BE2C (cell line): ENCODE results near the gene SLAMF7.

Source experiments
- DNase-seq: peaks from one replicate; pipeline ENCODE4 v3.0.0-alpha.2; 2020
- H3K27me3 ChIP-seq: fragments of 250-450 bp; sonication (Bioruptor Pico); 2 replicates; pipeline ENCODE4 v1.5.1; 2020; ENCODE audit warnings: mild to moderate bottlenecking
- H3K36me3 ChIP-seq: fragments of 250-450 bp; sonication (Bioruptor Pico); 2 replicates; pipeline ENCODE4 v1.5.1; 2020; ENCODE audit warnings: mild to moderate bottlenecking
- H3K4me1 ChIP-seq: fragments of 250-450 bp; sonication (Bioruptor Pico); 2 replicates; pipeline ENCODE4 v1.5.1; 2020
- H3K4me3 ChIP-seq: 2 replicates; pipeline ENCODE4 v1.5.1; 2011; ENCODE audit warnings: low read depth, low read length
- H3K9me3 ChIP-seq: fragments of 250-450 bp; sonication (Bioruptor Pico); 2 replicates; pipeline ENCODE4 v1.5.1; 2020
- CTCF ChIP-seq: IDR thresholded peaks from 2 replicates; pipeline ENCODE4 v1.5.1; 2012; ENCODE audit warnings: mild to moderate bottlenecking, low read depth, low read length

Gene SLAMF7

GRCh38 chr1:160706526-160707235 is 32.4 kb upstream of the SLAMF7 start:
- Histone ChIP-seq H3K4me1 (no peaks in the 10 kb centered on the region), H3K9me3 (no peaks in the 10 kb centered on the region), H3K4me3 (no peak overlapping the region), H3K27me3 (peaks cover 23% of the 10 kb centered on the region), H3K36me3 (no peaks in the 10 kb centered on the region)
- no peak for DNase-seq
- no peak for TF ChIP-seq CTCF

GRCh38 chr1:160707236-160708064 is 31.6 kb upstream of the SLAMF7 start:
- no peak for DNase-seq
- H3K27me3 ChIP-seq, result peaks cover 20% of the 10 kb centered on the region
- no peaks in the 10 kb centered on the region for H3K9me3 ChIP-seq
- H3K4me3 ChIP-seq, result no peak overlapping the region
- no peak for TF ChIP-seq CTCF
- H3K4me1 ChIP-seq, result no peaks in the 10 kb centered on the region
- H3K36me3 ChIP-seq, result no peaks in the 10 kb centered on the region

GRCh38 chr1:160708118-160708517 is 30.9 kb upstream of the SLAMF7 start:
- H3K36me3 ChIP-seq, result no peaks in the 10 kb centered on the region
- TF ChIP-seq CTCF, result no peak
- no peak for DNase-seq
- H3K4me1 ChIP-seq, result no peaks in the 10 kb centered on the region
- no peaks in the 10 kb centered on the region for H3K9me3 ChIP-seq
- peaks cover 18% of the 10 kb centered on the region for H3K27me3 ChIP-seq
- H3K4me3 ChIP-seq, result no peak overlapping the region

- no peaks in the 10 kb centered on the region for H3K9me3 ChIP-seq
- TF ChIP-seq CTCF, result no peak
- H3K4me3 ChIP-seq, result no peak overlapping the region
- no peaks in the 10 kb centered on the region for H3K36me3 ChIP-seq
- no peak for DNase-seq
- no peaks in the 10 kb centered on the region for H3K4me1 ChIP-seq
- H3K27me3 ChIP-seq, result peaks cover 13% of the 10 kb centered on the region
These were observed 30.2 kb upstream of the SLAMF7 start for GRCh38 chr1:160708801-160709200.

GRCh38 chr1:160709715-160710114 is 29.3 kb upstream of the SLAMF7 start:
- no peak for TF ChIP-seq CTCF
- DNase-seq, result no peak
- Histone ChIP-seq H3K36me3 (no peaks in the 10 kb centered on the region), H3K27me3 (peaks cover 9% of the 10 kb centered on the region), H3K9me3 (no peaks in the 10 kb centered on the region), H3K4me3 (no peak overlapping the region), H3K4me1 (no peaks in the 10 kb centered on the region)
